ENCODE results near the gene CMTM8.
A peak's percentile ranks its signal among the peaks of the same experiment; 100 is the strongest.
"Not testable (repeated sequence)": the region's sequence is repeated elsewhere in the genome, so short reads cannot be mapped to it uniquely, and the experiment has no call there.

CMTM8 gene, protein sequence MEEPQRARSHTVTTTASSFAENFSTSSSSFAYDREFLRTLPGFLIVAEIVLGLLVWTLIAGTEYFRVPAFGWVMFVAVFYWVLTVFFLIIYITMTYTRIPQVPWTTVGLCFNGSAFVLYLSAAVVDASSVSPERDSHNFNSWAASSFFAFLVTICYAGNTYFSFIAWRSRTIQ

DNA sequence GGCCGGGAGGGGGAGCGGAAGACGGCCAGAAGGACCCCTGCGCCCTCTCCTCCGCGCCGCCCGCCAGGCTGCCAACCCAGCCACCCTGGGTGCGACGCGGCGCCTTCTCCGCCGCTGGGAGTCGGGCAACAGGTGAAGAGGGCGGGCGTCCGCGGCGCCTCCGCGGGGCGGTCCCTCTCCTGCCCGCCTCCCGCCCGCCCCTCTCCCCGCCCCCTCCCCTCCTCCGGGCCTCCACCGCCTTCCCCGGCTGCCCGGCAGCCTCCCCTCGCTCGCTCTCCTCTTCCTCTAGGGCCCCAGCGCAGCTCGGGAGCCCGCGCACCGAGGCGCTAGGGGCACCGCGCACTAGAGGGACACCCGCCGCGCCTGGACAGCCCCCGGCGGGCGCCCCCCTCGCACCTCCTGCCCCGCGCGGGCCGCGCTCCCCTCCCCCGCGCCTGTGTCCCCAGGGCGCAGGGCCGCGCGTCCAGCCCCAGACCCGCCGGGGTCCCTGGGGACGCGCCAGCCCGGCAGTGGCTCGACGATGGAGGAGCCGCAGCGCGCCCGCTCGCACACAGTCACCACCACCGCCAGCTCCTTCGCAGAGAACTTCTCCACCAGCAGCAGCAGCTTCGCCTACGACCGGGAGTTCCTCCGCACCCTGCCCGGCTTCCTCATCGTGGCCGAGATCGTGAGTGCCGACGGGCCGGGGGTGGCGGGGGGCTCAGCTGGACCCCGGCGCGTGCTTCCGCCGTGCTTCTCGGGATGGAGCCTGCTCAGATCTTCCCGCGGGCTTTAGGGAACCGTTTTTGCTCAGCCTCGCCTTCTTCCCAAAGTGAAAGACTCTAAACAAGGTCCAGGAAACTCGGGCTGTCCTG is at the start of gene CMTM8:
Gene CMTM8 (plus strand): TSS at position 228 of the 854 bp plus-strand sequence. CDS start 293 bp downstream, at position 521.
- peak; percentile 45 for DNase-seq (ENCODE audit: low read depth)
- TF ChIP-seq, protein P1, sequence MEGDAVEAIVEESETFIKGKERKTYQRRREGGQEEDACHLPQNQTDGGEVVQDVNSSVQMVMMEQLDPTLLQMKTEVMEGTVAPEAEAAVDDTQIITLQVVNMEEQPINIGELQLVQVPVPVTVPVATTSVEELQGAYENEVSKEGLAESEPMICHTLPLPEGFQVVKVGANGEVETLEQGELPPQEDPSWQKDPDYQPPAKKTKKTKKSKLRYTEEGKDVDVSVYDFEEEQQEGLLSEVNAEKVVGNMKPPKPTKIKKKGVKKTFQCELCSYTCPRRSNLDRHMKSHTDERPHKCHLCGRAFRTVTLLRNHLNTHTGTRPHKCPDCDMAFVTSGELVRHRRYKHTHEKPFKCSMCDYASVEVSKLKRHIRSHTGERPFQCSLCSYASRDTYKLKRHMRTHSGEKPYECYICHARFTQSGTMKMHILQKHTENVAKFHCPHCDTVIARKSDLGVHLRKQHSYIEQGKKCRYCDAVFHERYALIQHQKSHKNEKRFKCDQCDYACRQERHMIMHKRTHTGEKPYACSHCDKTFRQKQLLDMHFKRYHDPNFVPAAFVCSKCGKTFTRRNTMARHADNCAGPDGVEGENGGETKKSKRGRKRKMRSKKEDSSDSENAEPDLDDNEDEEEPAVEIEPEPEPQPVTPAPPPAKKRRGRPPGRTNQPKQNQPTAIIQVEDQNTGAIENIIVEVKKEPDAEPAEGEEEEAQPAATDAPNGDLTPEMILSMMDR (IDR thresholded peaks at IDR 0.05; ENCODE audit: insufficient read depth, low read depth, low read length, missing control alignments) = no peak
- peak within 1 kb of the TSS; percentile 10 for H3K4me3 ChIP-seq (ENCODE audit: low read depth, low read length)

DNA sequence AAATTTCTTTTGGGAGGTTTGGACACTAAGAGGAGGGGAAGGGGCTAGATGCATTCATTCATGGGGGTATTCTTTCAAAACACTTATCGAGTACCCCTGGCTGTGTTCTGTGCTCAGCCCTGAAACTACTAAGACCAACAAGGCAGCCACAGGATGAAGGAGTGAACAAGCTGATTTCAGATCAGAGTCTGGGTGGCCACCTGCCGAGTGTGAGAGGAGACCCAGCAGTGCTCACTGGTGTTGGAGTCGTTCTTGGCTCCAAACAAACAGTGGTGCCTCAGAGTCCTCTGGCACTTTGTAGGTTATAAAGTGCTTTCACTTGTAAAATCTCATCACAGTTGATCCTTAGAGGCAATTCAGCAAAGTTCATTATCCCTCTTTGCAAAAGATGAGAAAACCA is 48.8 kb upstream of the CMTM8 start:
- DNase-seq (ENCODE audit: low read depth) = no peak
- H3K4me3 ChIP-seq (ENCODE audit: low read depth, low read length) = no peak overlapping the region
- TF ChIP-seq, protein P1 (IDR thresholded peaks at IDR 0.05; ENCODE audit: insufficient read depth, low read depth, low read length, missing control alignments) = no peak

DNA sequence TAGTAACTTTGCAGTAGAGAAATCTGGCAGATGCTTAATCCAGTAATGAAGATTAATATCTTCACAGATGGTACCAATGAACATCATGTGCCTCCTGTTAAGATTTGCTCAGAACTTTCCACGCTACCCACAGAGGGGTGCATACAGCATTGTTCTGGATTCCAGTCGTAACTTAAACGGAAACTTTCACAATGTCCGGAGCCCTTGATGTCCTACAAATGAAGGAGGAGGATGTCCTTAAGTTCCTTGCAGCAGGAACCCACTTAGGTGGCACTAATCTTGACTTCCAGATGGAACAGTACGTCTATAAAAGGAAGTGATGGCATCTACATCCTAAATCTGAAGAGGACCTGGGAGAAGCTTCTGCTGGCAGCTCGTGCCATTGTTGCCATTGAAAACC is 47.9 kb upstream of the CMTM8 start:
- not testable (repeated sequence) for DNase-seq (ENCODE audit: low read depth); H3K4me3 ChIP-seq (ENCODE audit: low read depth, low read length)

DNA sequence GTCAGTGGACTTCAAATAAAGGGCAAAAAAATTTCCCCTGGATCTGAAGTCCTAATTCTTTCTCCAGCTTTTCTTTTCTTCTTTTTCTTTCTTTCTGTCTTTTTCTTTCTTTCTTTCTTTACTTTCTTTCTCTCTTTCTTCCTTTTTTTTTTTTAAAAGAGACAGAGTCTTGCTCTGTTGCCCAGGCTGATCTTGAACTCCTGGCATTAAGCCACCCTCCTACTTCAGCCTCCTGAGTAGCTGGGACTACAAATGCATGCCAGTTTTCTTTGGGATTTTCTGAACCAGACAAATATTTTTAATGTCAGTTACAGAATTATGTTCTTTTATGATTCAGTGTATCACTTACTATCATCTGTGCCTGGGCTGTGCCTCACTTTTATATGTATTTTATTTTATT is 45.4 kb upstream of the CMTM8 start:
- DNase-seq (ENCODE audit: low read depth) = no peak
- TF ChIP-seq, protein P1 (IDR thresholded peaks at IDR 0.05; ENCODE audit: insufficient read depth, low read depth, low read length, missing control alignments) = no peak
- no peak overlapping the region for H3K4me3 ChIP-seq (ENCODE audit: low read depth, low read length)

DNA sequence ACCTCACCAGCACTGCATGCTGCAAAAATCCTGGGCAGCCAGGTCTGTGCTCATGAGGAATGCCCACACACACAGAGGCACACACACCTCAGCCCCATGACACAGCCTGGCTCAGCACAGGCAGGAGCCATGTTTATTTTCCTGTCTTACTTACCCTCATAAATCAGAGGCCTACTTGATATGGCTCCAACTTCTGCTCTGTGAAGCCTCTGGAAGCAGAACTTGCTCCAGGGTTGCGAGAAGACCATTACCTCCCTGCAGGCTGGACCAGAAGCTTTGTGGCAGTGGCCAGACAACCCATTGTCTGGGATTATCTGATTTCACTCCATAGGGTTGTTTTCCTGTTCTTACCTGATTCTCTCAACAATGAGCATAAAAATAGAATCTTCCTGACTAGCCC is 43.8 kb upstream of the CMTM8 start:
- TF ChIP-seq, protein P1 (IDR thresholded peaks at IDR 0.05; ENCODE audit: insufficient read depth, low read depth, low read length, missing control alignments) = no peak

DNA sequence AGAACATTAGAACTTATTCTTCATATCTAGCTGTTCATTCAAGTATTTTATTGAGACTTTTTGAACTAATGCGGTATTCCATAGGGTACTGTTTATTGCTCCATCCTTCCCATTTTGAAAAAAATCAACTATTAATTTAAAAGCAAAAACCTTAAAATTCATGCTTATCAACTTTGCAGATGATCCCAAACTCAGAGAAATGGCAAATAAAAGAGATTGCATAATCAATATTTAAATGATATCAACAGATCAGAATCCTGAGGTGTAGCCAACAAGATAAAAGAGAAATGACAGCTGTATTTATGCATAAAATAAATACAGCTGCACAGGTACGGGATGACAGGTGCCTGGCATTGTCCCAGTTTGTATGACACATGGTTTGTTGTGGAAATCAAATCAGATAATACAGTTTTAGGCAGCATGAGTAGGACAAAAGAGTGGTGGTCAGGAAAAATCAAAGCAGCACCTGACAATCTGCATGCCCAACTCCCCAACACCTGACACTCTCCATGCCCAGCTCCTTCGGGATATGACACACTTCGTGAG is 42.4 kb upstream of the CMTM8 start:
- no peak for DNase-seq (ENCODE audit: low read depth)
- TF ChIP-seq, protein P1 (IDR thresholded peaks at IDR 0.05; ENCODE audit: insufficient read depth, low read depth, low read length, missing control alignments) = no peak
- no peak overlapping the region for H3K4me3 ChIP-seq (ENCODE audit: low read depth, low read length)

More for the DNA sequence above, 43.8 kb upstream of the CMTM8 start:
- no peak overlapping the region for H3K4me3 ChIP-seq (ENCODE audit: low read depth, low read length)
- DNase-seq (ENCODE audit: low read depth) = no peak

DNA sequence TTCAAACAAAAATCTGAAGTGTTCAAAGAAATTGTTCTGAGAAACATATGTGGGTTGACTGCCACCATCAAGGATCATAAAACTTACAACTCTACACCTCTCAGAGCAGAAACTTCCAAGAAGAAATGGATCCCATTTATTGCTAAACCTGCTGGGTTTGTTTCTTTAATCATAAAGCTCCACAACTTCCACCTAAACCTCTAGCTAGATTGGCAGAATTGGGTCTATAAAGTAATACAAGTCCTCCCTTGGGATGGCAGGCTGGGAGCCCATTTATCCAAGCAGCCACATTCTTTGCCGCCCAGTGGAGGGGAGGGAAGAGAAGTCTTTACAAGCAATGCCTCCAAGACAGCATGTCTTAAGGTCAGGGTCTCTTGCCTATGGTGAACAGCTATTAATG is 40.5 kb upstream of the CMTM8 start:
- TF ChIP-seq, protein P1 (IDR thresholded peaks at IDR 0.05; ENCODE audit: insufficient read depth, low read depth, low read length, missing control alignments) = no peak
- DNase-seq (ENCODE audit: low read depth) = no peak
- H3K4me3 ChIP-seq (ENCODE audit: low read depth, low read length) = no peak overlapping the region

Measured in GM12865 (cell line).